ENCODE data around the gene MAP3K20.
A peak's percentile ranks its signal among the peaks of the same experiment; 100 is the strongest.
"Not testable (repeated sequence)": the region's sequence is repeated elsewhere in the genome, so short reads cannot be mapped to it uniquely, and the experiment has no call there.

The MAP3K20 gene

DNA sequence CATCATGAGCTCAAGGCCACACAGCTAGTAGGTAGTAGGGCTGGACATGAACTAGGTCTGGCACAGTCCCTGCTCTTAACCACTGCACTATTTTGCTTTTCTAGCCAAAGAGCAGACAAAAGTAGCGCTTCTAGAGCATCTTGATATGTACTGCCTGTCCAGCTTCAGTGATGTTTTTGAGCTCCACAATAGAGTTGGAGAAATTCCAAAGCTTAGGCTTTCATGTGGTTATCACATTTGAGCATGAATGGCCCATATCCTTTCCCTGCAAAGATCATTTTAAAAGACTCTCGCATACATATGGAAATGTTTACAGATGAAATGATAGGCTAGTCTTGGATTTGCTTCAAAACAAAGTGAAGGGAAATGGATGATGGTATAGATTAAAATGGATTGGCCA is 128.7 kb downstream of the MAP3K20 start:
- DNase-seq (ENCODE audit: low spot score), result no peak

DNA sequence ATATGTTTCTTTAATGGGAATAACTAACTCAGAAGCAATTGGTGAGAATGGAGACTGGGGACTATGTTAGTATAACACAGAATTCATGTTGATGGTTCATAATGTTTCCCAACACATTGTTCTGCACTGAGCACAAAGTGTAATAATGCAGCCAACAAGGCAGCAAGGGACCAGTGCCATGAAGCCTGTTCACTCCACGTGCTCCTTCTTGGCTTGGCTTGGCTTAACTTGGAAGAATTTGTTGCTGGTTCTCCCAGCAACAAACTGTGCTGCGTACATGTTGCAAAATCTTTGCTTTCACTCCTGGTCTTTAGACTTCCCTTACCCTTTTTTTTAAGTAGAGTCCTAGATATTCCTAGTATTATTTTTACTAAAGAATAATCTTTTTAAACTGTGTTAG is 129.7 kb downstream of the MAP3K20 start:
- no peak for DNase-seq (ENCODE audit: low spot score)

DNA sequence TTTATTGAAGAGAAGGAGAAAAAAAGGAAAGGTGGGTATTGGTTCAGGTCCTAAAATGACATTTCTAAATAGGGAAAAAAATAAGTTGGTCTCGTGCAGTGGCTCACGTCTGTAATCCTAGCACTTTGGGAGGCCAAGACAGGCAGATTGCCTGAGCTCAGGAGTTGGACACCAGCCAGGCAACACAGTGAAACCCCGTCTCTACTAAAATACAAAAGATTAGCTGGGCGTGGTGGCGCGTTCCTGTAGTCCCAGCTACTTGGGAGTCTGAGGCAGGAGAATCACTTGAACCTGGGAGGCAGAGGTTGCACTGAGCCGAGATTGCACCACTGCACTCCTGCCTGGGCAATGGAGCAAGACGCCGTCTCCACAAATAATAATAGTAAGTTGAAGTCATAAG is 131.5 kb downstream of the MAP3K20 start:
- DNase-seq (ENCODE audit: low spot score), result not testable (repeated sequence)

DNA sequence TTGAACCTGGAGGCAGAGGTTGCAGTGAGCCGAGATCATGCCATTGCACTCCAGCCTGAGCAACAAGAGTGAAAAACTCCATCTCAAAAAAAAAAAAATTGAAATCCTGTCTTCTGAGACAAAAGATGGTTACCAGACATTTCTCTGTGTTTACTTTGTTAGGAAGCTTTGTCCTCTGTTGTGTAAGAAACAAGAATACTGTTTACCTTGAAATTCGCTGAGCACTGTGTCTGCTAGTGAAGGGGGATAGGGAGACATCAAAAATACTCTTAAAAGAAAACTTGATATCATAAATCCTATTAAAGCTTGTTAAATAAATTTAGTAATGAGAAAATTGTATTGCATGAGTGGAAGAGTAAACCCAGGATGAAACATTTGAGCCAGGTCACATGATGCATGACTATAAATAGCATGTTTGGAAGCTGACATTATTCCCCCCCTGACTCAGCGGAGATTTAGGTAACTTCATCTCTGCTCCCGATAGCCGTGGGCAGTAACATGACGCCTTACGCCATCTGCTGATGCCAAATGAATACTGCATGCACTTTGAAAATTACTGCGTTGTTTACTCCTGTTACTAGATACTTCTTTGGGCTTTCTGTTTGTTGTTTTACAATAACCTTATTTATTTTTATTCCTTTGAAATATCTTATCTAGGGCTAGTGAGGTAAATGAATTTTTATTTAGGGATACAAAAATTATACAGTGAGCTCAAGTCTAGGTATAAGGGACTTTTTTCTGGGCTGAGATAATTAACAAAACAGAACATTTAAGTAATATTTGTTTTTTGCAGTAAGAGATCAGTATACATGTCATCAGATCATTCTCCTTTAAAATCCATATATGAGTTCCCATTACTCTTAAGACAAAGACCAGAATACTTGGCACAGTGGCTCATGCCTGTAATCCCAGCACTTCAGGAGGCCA is 134.9 kb downstream of the MAP3K20 start:
- DNase-seq (ENCODE audit: low spot score), result peak; percentile 69

DNA sequence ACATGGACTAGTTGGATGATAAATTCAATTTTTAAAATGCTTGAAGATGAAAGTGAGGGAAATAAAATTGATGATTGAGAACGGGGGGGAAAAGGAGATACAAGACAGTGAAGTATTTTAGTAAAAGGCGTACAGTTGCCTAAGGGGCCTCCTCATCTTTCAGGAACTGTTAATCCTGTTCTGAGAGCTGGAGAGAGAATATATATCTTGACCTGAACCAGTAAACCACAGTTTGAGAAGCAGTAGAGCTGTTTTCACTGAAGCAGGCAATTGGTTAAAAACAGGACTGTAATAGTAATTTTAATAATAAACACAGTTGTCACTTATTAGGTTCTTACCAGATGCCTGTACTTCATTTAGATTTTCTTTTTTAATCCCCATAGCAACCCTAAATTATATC is 137.5 kb downstream of the MAP3K20 start:
- DNase-seq (ENCODE audit: low spot score), result no peak

DNA sequence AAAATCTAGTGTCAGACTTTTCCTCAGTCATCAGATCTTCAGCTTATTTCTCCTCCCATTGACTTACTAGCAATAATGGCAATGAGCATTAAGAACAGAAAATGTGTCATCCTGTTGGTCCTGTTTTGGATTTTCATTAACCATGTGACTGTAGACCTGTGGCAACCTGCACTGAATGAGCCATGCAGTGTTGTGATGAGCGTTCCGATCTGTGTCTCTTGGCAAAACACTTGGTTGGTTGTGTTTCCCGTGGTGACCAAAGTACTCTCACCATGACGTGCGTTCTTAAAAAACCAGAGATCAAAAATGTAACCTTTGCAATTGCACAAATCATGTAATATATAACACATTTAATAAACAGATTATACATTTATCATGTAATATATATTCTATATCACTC is 138.6 kb downstream of the MAP3K20 start:
- no peak for DNase-seq (ENCODE audit: low spot score)

DNA sequence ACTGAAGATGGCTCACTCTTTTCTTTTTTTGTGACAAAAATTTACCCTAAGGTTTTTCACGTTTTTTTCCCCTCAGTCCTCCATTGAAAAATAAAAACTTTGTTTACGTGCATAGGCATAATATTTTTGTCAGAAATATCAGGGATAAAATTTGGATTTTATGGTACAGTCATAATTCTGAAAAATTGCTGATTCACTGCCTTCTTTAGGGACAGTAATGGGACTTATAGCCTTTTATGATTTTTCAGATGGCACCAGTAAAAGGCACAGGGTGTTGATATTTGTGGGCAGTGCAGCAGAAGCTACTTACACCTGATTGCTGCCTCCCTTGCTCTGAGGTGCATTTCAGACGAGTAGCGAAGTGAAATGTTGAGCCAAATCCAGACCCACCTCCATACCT is 139.7 kb downstream of the MAP3K20 start:
- DNase-seq (ENCODE audit: low spot score), result no peak

DNA sequence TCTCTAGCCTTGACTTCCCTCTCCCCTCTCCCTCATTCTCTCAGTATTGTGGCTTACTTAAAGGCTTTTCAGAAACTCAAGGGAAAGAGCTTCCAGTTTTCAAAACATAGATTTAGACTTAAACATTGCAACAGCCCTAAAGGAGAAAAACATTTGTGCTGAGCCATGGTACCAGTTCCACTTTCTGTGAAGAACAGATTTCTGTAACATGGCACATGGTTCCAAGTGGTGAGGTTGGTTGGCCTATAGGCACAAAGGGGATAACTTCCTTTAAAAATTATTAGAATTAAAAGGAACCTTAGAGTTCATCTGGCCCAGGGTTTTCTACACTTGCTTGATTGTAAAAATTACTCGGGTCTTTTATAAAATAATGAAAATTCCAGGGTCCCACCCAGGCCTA is 140.4 kb downstream of the MAP3K20 start:
- DNase-seq (ENCODE audit: low spot score), result no peak

DNA sequence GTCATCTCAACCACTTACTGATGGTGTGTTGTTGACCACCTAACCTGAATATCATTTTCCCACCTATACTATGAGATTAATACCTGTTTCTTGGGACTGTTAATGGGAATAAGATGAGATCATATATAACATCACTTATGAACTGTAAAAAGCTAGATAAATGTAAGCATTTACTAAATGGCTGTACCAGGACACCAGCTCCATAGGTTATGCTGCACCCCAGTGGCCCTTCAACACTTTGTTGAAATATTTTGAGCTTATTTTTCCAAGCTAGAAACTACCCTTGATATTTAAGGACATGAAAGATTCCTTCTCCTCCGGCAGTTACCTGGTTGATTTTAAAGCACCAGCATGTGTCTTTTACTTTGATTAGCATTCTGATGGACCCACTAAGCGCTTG is 141.0 kb downstream of the MAP3K20 start:
- DNase-seq (ENCODE audit: low spot score), result no peak

DNA sequence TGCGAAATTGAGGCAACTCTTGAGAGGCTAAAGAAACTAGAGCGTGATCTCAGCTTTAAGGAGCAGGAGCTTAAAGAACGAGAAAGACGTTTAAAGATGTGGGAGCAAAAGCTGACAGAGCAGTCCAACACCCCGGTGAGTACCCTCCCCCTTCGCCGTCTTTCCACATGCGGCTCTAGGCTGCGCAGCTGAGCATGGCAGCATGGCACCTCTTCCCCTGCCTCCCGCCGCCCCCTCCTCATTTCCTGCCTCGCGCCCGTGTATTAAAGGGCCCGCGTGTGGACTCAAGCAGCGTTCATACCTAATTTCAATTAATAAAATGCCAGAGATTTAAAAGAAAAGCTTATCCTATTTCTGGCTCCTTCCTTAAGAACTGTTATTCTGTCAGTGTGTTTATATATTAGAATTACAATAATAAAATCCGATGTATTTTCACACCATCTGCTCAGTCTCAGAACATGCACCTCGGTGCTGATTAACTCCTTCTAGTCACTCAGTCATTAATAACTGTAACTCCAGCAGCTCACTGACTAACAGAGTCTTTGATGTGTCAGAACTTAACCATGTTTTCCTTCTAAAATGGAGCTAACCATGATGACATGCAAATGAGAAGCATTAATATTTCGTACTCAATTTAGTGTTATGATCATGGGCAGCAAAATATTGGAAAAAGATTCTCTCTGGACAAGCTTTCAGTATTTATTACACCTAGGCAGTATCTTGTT is 141.6 kb downstream of the MAP3K20 start:
- peak; percentile 79 for DNase-seq (ENCODE audit: low spot score)

DNA sequence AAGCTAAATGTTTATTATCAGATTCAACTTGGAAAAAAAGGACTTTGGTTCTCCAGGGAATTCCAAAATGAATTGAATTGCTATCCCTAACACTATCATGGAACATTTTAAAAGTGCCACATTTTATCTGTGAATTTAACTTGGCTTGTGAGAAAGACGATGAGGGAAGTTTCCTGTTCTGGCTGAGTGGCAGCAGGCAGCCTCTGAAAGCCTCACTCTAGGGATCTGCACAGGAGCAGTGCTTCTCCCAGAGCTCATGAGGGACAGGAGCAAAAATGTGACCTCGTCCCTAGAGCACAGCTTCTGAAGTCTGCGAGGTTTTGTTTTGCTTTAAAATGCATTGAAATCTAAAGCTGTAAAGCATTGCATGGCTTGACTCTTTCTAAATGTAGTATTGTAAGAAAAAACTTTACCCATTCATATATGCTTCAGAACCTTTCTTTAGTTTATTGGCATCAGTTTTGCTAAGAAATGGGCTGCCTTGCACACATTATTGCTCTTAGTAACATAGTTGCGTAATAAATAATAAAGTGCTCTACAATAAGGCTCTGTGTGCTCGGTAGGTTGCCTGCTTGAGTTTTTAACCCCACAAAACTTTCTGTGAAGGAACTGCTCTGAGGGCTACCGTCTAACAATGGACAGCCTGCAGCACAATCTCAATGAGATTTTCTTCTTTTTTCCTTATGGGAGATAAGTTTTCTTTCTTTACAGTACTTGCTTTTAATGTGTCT is 142.8 kb downstream of the MAP3K20 start:
- DNase-seq (ENCODE audit: low spot score), result peak; percentile 42

DNA sequence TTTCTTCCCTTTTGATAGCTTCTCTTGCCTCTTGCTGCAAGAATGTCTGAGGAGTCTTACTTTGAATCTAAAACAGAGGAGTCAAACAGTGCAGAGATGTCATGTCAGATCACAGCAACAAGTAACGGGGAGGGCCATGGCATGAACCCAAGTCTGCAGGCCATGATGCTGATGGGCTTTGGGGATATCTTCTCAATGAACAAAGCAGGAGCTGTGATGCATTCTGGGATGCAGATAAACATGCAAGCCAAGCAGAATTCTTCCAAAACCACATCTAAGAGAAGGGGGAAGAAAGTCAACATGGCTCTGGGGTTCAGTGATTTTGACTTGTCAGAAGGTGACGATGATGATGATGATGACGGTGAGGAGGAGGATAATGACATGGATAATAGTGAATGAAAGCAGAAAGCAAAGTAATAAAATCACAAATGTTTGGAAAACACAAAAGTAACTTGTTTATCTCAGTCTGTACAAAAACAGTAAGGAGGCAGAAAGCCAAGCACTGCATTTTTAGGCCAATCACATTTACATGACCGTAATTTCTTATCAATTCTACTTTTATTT is 145.6 kb downstream of the MAP3K20 start:
- DNase-seq (ENCODE audit: low spot score), result no peak

DNA sequence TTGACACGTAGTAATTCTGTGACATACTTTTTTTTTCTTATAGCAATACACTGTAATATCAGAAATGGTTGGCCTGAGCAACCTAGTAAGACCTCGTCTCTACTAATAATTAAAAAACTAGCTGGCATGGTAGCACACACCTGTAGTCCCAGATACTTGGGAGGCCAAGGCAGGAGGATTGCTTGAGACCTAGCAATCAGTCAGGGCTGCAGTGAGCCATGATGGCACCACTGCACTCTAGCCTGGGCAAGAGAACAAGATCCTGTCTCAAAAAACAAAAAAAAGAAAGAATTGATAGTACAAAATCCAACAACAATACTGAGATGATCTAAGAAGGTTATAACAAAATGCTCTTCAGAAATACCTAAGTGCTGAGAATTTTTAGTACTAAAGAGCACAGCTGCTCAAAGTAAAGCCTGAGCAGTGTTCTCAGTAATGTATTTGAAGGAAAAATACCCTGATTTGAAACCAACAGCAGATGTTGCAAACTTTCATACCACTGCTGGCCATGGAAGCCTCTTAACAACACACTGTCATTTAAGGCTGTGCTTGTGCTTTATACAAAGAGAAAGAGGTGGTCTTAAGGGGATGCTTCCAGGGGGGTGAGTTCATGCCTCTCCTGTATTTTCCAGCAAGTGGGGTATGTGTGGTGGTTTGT is 146.4 kb downstream of the MAP3K20 start:
- DNase-seq (ENCODE audit: low spot score), result no peak

DNA sequence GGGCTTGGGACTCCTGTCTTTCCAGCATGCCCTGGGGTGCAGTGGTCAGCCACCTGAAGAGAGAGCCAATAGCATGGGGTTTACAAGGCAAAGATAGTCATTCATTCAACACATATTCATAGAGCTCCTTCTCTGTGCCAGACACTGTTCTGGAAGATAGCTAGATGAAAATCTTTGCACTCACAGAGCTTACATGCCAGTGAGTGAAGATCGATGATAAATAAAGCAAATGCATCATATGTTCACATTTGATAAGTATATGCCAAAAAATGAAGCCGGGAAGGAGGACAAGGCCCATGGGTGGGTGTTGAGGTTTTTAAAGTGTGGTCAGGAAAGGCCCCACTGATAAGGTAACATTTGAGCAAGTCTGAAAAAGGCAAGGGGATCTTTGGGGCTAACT is 148.2 kb downstream of the MAP3K20 start:
- DNase-seq (ENCODE audit: low spot score), result no peak

DNA sequence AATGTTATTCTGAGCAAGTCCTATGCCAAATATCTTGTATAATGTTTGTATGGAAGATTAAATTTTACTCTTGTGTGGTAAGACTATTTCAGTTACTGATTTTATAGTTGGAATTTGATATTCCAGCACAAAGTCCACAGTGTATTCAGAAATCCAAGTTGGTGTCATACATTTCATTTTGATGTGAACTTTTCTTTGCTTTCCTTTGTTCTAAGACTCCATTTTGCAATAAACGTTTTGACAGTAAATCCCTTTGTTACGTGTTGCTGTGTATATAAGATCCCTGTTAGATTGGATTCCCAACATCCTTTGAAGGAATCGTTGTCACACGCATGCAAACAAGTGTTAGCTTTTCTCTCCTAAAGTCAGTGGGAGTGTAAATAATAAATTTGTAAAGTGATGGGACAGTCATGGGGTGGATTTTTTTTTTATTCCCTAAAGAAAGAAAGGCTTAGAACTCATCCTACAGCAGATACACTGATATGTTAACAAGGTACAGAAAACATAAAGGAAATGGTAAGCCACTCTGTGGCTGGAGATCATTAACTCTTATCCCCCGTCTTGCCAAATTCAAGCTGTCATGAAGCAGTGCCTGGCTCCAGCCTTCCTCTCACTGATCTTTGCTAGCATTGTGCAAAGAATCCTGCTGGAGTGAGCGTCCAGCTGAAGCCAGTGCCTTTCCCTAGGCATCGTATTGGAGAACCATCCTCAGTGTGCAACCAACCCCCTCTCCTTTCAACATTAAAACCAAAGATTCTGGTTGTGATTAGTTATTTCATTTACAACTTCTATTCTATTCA is 151.5 kb downstream of the MAP3K20 start:
- DNase-seq (ENCODE audit: low spot score), result no peak

DNA sequence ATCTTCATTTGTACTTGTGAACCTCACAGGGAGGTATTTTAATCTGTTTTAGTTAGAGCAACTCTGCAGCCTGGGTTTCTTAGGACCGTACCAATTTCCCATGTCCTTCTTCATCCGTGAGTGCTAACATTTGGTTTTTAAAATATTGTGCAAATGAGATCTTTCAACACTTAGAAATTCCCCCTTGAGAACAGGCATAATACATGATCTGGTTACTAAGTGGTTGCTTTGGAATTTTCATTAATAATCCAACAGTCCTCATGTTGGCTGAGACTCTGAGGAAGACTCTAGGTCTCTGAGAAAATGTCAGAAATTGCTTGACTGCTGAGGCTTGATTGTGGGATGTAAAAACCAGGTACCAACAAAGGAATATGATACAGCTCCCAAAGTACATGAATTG is 153.4 kb downstream of the MAP3K20 start:
- DNase-seq (ENCODE audit: low spot score), result no peak

DNA sequence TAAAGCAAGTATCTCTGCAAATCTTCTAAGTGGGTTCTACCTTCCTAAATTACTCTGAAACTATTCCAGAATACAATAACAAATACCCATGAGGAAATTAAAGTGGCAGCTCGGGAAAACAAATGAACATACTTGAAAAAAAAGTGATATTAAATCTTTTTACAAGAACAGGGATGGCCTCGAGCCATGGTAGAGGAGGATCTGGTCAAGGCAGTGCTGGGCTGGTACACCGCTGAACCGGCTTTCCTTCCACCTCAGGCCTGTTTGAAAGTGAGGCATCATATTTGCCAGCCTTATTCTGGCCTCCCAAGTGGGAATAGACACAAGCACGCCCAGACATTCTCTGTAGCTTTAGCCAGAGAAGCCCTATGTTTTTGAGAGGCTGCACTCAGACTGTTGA is 154.5 kb downstream of the MAP3K20 start:
- no peak for DNase-seq (ENCODE audit: low spot score)

DNA sequence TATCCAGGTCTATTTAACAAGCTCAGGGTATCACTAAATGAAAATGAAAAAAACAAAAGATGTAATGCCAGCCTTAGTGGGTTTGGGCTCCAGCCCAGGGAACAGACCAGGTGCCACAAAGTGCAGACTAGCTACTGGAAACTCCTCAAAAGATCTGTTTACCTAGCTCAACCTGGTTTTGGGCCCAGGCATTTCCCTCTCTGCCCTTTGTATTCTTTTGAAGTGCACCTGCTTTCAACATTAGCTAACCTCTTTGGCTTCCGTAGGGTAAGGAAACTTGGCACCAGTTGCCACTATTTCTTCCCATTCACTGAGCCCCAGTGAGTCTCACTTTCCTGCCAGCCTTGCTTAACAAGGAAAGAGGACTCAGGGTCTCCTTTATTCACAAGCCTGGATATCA is 155.4 kb downstream of the MAP3K20 start:
- no peak for DNase-seq (ENCODE audit: low spot score)

DNA sequence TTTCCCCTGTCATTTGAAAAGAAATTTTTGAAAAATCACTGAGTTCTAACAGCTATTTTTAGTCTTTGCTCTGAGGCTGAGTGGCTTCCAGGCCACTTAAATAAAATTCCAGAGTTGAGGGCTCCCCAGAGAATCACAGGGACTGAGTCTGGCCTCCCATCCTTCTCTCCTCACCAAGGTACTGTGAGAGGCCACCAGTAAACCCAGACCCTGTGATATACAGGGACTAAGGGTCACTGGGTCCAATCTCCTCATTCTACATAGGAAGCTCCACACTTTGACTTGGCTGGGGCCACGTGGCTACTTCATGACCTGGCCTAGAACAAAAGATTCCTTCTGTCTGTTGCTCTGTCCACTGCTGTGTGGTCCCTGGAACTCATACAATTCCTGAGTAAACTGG is 155.8 kb downstream of the MAP3K20 start:
- DNase-seq (ENCODE audit: low spot score), result no peak

DNA sequence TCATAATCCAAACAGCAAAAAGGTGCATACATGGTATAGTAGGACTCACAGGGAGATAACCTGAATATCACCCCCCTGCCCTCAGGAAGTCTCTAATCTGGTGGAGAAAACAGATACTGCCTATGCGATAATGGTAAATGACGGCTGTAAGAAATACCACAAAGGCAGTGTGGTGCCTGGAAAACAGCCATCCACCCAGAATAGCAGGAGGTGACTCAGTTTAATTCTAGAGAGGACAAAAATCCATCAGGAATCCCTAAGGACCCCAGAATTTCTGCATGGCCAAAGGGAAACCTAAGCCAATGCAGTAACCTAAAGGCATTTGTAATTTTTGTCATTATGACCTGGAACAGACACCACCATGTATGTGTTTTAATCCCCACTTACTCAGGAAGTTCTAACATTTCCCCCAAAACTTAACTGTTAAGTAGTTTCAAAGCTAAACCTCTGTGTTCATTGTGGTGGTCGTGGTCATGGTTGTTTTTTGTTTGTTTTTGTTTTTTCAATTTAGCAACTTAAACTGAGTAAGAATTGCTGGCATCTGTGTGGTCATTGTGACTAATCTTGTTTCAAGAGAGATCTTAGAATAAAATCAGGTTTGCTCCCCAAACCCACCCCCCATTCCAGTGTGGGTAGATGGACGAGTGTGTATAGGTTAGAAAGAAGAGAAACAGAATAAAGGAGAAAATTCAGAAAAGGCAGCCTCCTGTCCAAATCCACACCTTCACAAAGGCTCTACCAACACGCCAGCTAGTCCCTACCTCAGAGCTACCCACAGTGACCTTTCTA is 157.5 kb downstream of the MAP3K20 start:
- DNase-seq (ENCODE audit: low spot score), result no peak
